ENCODE results near the gene LRGUK.
A peak's percentile ranks its signal among the peaks of the same experiment; 100 is the strongest.

The LRGUK gene

DNA sequence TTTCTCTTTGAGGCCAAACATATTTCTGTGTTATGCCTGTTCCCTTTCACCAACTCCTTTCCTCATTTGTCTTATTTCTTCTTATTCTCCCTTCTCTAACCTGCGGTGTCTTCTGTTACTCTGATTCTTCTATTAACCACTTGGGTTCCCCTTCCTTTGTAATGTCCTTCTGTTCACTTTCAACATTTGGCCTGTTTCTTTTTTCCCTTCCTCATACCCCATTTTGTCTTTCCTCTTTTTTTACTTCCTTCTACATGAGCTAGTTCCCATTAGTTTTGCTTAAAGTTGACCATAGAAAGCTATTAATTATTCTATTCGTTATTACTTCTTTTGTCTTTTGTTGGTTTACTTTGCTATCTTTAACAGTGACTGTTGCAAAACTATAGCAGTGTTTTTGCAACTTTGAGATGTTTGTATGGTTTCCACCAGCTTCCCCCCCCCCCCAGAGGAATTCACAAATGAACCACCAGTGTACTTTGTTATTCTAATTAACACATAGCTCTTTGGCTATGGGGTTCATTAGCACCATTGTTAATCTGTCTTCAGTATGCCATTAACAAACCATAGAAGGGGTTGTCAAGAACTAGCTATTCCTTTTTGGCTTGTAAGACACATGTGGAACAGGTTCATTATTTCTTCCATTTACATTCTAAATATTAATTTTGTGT lies 2.9 kb downstream of the LRGUK start:
- no peak for DNase-seq

DNA sequence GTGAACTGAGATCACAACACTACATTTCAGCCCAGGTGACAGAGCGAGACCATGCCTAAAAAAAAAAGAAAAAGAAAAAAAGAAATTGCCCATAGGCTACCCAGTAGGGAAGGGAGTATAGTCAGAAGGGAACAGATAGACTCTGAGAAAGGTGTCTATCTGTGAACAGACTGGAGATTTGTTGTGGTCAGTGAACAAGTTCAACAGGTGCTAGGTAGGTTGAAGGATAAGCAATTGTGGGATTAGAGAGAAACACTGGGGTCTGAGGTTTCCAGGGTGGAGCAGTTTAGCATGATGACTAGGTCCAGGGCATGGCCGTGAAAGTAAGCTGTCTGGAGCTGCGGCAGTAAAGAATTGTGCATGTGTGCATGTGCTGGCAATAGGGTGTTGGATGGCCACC lies 6.9 kb downstream of the LRGUK start:
- no peak for DNase-seq

DNA sequence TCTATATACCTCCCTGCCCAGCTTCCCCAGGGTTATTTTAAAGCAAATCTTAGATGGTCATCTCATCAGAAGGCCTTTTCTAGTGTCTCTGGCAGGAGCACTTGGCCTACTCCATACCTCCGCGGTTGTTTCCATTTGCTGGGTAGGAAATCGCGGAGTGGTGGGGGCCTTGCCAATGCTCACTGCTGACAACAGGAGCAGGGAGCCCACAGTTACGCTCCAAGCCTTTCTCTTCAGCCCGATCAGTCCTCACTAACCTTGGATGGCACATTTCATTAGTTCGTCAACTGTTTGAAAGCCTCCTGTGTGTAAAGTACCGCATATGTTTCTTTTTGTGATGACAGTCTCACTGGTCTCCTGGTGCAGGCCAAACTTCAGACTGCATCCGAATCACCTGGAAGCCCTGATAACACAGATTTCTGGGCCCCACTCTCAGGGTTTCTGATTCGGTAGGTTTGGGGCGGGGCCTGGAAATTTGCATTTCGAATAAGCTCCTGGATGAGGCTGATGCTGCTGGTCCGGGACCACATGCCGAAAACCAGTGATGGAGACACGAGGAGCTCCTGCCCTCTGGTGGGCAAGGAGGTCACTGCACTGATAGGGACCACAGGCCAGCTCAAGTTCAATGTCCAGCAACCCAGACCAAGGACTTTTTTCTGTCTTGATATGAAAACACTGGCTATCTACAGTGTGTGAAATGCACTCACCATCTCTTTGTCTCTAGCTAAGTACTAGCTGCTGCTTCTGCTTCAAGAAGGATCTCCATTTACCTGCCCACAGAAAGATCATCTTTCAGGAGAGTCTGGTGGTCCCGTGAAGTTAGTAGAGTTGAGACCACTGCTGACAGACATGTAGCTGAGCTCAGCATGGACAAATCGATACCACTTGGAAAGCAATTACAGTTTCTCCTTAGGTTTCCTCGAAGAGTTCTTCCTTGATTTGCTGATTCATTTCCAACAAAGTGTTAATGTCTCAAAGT lies 14.0 kb downstream of the LRGUK start:
- peak; percentile 59 for DNase-seq

DNA sequence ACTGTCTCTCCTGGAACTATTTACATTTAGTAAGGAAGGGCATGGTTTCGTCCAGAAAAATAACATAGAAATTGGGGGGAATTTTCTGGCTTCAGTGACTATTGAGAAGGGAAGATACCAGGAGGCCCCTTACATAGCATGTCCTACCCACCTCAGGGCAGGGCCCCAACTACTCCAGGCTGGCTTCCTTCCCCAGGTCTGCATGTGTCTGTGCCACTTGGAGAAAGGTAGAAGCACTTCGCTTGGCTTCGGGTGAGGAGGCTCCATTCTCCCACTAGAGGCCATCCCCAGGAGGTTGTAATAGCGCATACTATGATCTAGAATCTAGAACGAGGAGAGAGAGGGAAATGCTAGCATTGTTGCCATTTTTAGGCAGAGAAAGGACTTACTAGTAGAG lies 14.7 kb downstream of the LRGUK start:
- no peak for DNase-seq

DNA sequence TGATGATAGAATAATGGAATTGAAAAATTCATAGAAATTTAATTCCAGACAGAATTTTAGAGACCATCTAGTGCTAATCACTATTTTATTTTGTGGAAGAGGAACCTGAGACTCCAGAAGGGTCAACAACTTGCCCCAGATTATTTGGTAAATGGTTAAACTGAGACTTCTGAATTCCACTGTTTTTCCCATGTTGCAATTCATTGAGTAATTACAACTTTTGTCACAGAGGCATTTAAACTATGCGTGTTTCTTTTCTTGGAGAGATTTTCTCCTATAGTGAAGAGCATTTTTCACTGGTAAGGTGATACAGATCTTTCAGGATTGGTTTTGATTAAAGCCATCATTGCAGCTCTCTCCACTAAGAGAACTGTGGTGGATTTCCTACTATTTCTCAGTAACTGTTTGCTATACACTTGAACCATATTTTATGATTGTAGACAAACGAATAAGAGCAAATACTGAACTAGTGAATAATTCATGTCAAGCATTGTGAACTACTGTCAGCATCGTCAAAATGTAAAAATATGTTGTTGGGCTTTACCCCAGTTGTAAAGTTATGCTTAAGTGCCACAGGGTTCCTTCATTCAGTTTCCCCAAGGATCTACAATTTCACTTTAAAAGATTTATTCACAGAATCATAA lies 26.5 kb downstream of the LRGUK start:
- peak; percentile 2 for DNase-seq

DNA sequence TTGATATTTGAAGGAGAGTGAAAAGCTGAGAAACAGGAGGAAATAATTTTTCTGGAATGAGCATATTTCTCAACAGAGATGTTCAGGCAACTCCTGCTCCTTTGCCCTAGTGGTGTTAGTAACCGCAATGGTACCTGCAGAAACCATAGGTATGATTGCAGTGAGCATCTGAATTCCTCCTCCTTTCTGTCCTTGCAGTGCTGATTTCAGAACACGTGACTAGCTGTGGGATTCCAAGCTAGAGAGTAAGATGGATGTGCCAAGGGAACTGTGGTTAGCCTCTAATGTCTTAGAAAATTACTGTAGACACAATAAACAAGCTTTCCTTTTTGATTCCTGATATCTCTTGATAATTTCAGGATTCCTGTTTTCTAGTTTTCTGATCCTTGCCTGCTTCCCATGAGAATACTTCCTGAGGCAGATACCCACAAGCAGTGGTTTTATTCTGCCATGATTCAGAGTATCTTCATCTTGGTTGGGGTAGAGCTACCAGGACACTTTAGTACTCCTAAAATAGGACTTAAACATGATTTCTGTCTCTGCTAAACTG lies 27.5 kb downstream of the LRGUK start:
- peak; percentile 27 for DNase-seq

DNA sequence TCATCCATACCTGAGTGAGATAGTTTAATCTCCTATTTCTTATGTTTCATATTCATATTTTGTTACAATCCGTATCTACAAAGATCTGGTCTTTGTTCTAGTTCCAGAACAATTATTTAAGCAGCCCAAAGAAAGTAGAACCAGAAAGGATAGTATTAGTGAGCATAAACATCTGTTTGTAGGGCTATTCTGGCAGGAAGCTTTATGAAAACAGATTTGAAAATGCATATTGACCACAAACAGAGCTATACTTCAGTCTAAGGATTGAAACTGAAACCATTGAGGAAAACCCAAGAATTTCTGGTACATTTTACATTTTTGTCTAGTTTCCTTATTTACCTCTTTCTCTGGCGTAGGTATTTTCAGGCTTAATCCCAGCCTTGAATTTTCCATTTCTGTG lies 28.1 kb downstream of the LRGUK start:
- no peak for DNase-seq

DNA sequence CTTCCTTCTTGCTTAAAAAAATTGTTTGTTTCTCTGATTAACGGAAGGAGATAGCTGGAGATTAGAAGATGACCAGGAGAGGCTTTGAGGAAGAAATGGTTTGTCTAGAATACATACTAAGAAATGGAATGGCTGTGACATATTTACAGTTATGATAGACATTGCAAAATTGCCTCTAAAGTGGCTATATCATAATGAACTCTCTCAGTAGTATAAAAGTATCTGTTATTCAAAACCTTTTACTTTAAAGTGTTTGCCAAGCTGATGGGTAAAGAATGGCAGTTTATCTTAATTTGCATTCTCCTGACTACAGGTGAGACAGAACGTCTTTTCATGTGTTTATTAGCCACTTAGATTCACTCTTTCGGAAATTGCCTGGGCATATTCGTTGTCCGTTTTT lies 28.7 kb downstream of the LRGUK start:
- DNase-seq: no peak

DNA sequence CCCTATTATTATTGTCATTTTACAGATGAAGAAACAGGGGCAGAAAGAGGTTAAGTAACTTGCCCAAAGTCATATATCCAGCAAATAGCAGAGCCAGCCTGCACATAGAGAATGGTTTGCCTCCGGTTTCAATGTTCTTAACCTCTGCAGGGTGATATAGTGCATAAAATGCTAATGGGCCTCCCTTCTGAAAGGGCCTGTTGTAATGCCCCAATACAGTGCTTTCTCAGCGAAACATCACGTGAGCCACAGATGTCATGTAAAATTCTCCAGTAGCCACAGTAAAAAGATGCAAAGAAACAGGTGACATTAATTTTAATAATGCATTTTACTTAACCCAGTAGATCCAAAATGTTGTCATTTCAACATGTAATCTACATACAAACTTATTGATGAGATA lies 38.1 kb downstream of the LRGUK start:
- DNase-seq: no peak

DNA sequence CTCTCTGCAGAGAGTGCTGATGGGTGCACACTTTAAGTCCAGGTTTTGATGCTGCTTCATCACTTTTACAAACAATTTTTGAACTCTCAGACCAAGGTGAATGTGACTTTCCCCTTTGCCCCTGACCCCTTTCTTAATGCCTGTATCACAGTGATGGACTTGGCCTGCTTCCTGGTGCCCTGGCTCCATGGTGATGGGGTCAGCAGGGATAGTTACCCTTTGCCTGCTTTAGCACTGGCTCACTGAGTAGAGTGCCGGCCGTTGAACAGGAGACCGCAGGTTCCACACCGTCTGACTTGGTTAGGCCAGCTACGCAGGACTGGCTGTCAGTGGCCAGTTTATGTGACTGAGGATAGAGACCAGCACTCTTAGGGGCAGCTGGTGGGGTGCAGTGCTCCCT lies 40.1 kb downstream of the LRGUK start:
- DNase-seq: no peak

DNA sequence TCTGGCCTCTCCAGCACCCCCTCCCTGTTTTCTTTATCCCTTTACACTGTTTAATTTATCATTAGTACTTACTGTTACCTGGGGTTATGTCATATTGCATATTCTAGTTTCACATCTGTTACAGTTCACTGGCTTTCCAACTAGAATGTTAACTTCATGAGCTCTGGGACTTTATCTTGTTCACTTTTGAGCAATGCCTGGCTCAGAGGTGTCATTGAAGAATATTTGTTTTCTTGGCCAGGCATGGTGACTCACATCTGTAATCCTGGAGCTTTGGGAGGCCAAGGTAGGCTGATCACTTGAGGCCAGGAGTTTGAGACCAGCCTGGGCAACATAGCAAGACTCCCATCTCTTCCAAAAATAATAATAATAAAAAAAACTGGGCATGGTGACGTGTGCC lies 40.7 kb downstream of the LRGUK start:
- DNase-seq: no peak

DNA sequence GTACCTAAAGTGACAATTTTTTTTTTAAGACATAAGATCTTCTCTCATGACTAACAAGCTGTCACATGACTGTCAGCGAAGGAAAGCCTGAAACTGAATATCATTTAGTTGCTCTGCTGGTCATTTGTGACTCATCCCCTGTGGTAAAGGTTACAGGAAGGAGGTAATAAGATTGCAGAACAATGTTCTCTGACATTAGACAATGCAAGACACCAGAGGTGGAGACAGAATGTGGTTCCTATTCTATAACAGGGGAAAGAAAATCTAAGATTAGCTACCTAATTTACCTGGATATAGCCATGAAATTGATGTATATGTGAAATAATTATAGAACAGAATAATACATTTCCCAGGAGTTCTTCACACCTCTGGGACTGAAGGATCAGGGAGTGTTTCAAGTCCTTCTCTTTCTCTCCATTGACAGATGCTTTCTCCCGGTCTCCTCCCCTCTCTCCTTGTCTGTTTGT lies 47.7 kb downstream of the LRGUK start:
- peak; percentile 85 for DNase-seq

DNA sequence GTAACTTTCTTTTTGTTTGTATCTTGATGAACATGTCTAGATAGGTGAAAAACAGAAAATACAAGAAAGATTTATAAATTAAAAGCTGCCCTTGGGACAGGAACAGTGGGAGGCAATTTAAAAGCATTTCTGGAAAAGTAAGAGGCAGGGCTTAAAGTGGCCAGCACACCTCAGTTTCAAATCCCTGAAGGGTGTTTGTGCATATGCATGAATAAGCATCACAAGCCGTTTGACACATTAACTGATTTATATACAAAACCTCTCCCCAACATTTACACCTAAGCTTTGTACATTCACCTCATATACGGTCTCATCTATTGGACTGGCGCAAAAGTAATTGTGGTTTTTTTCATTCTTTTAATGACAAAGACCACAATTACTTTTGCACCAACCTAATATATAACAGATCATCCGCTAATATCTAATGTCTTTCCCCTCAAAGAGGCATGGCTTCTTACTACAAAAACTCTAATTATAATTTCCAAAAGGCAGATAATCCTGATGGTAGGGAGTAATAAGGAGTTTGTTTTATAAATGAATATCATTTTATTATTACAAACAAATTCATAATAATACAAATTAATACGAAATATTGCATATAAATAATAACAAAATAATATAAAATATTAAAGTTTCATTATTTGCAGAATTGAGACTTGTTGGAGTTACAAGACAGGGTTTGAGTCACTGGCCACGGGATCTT lies 48.3 kb downstream of the LRGUK start:
- no peak for DNase-seq

DNA sequence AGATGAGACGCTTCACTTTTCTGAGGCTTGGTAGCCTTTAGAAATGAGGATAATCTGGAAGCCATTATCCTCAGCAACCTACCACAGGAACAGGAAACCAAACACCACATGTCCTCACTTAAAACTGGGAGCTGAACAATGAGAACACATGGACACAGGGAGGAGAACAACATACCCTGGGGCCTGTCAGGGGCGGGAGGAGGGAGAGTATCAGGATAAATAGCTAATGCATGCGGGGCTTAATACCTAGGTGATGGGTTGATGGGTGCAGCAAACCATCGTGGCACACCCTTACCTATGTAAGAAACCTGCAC lies 48.9 kb downstream of the LRGUK start:
- DNase-seq: peak; percentile 16

DNA sequence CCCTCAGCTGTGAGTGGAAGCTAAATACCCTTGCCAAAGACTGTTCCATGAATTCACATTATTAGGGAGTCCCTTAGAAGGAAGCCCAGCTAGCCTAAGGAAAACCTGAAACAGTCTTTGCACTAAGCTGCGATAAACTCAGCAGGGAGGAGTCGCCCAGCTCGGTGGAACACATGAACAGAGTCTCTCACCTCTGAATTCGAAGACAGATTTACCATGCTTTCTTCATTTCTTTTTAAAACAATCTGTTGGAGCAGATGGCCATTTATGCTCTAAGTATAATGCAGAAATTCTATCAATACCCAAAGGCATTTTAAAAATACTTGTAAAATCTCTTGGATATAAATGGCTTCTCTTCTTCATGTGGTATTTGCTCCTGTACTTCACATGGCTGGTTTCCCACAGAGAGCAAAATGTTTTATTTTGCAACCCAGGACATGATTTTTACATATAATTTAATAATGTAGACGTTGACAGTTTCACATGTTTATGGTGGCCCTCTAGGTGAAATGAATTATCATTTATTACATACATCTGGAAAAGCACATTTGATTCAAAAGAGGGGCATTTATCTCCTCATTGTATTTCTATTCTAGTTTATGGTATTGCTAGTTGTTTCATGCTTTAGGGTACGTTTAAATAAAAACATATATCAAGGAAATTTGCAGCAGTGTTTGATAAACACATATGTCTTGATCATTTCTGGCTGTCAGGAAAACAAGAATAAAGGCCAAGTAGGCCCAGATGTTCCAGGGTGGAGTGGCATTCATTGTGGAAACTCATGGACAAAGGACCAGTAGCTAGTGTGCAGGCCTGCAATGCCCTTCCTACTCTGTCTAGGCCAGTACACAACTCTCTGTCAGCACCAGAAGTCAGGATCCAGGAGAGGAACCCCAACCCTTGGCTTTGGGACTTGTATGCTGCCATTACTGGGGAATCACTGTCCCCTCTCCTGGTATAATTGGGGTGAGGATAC lies 52.2 kb downstream of the LRGUK start:
- DNase-seq: no peak

DNA sequence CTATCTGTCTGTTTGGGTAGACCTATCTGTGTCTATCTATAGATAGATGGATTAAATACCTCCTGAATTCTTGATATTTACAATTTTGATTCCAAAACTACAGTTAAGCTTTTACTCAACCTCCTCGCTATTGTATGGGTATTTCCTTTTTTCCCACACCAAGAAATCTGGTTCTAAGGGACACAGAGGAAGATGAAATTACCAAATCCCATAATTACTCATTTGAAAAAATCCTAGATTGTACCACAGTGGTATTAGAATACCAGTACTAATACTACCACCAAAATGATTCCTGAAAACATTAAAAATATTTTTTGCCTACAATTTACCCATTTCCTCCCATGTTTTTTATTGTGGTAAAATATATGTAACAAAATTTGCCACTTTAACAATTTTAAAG lies 53.2 kb downstream of the LRGUK start:
- DNase-seq: no peak

DNA sequence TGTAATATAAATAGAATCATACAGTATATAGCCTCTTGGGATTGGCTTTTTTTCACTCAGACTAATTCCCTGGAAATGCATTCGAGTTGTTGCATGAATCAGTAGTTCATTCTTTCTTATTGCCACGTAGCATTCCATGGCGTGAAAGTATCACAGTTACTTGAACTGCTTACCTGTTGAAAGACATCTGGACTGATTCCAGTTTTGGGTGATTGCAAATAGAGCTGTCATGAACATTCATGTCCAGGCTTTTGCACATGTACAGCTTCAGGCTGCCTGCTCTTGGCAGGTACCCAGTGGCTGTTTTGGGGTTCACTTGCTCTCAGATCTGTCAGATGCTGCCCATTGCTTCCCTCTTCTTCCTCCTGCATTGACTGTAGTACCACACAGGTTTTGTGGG lies 54.9 kb downstream of the LRGUK start:
- no peak for DNase-seq

DNA sequence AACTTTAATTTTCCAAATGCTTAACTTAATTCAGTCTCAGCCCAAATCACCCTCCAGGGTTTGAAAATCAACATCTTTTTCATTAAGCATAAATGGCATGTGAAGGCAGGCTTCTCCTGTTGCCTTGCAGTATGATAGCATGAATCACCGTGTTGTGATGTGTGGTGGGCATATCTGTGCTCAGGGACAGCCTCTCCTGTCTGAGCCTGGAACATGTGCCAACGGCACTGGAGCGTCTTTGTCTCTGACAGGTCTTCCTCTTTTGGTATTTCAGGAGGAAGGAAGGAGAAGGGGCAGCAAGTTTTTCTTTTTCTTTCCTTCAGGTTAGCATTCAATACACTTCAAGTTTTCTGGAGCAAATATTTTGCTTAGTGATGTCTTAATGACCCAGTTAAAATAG lies 57.6 kb downstream of the LRGUK start:
- DNase-seq: peak; percentile 53

DNA sequence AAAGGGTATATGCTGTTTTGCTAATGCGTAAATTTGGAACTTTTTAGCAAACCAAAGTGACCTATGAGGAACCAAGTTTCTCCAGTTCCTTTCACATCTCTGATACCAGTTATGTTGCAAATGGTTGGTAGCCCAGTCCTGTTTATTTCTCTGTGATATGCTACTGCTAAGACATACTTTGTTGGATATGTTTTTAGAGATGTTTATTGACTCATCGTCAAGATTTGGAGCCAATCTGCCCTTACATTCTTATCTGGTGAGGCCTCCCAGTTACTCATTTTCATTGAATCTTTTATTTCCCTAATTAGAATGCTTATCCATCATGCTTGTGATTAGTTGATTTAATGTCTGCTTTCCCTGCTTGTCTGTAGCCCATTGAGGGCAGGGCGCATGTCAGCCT lies 58.9 kb downstream of the LRGUK start:
- peak; percentile 76 for DNase-seq

DNA sequence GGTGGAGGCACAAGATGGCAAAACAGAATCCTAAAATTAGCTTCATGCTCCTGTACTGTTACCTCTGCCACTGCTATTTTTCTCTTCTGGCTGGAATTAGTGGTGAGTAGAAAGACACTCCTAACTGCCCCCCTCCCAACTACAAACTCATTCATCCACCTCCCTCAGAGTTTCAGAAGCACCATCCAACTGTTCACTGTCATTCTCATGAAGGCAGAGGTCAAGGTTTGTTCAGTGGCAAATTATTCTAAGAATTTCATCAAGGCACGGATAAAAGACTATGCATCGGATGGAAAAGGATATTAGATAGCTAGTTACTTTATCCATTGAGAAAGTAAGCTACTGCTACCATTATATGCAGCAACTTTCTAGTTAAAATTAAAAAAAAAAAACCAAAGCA lies 59.7 kb downstream of the LRGUK start:
- peak; percentile 70 for DNase-seq

DNA sequence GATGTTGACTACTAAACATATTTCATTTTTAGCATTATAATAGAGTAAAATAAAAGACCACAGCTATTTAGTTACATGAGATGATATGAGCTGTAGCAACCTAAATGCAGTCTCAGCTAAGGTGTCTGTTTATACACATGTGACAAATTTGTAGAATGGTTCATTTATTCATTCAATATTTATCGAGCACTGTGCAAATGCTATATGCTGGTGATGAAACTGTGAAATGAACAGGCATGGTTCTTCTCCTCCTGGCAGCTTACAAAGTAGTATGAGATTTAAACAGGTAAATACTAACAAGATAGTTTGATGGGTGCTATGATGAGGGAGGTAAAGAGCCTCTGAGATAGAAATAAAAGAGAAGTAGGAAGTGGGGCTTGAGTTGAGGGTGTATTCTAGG lies 60.8 kb downstream of the LRGUK start:
- DNase-seq: no peak

DNA sequence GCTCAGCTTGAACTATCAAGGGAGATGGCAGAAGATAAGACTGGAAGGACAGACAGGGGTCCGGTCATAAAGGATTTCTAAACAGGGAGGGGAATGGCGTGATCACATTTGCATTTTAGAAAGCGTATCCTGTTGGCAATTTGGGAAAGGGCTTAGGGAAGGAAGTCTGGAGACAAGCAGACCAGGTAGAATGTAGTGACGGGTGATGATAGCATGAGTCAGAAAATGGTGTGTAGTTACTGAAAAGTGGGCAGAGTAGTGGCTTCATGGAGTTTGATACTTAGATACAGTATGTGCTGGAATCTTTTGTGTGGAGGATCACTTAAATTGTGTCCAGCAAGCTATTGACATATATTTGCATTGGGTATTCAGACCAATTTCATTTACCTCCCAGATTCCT lies 61.2 kb downstream of the LRGUK start:
- DNase-seq: no peak
